Mesendoderm (in vitro differentiated cells): Measurements from ENCODE around the gene APLF.
"Not testable (repeated sequence)": the region's sequence is repeated elsewhere in the genome, so short reads cannot be mapped to it uniquely, and the experiment has no call there.

Experiments used
- DNase-seq: peaks from one replicate; pipeline ENCODE4 v3.0.0; 2013
- H2AK5ac ChIP-seq: 2 replicates; pipeline ENCODE4 v1.6.1; 2013; ENCODE audit warnings: low read length, inconsistent platforms
- H2BK120ac ChIP-seq: 2 replicates; pipeline ENCODE4 v1.6.1; 2013; ENCODE audit warnings: low read depth, mild to moderate bottlenecking, low read length, moderate library complexity, mixed read lengths
- H2BK15ac ChIP-seq: replicated peaks from 2 replicates; pipeline ENCODE4 v1.6.1; 2013; ENCODE audit warnings: low read depth, mild to moderate bottlenecking, moderate library complexity
- H2BK5ac ChIP-seq: 2 replicates; pipeline ENCODE4 v1.6.1; 2013; ENCODE audit warnings: low read length, inconsistent platforms
- H3K18ac ChIP-seq: 2 replicates; pipeline ENCODE4 v1.6.1; 2013; ENCODE audit warnings: mild to moderate bottlenecking, low read length, mixed read lengths
- H3K23ac ChIP-seq: one replicate; pipeline ENCODE4 v1.6.1; 2013; ENCODE audit warnings: low read length
- H3K27ac ChIP-seq: 2 replicates; pipeline ENCODE4 v1.5.1; 2013; ENCODE audit warnings: low read depth, mild to moderate bottlenecking, inconsistent platforms, low read length, moderate library complexity
- H3K27me3 ChIP-seq: 2 replicates; pipeline ENCODE4 v1.6.1; 2013; ENCODE audit warnings: low read length, control low read depth, mild to moderate bottlenecking, inconsistent platforms; ENCODE audit not compliant: insufficient read depth, poor library complexity
- H3K36me3 ChIP-seq: 2 replicates; pipeline ENCODE4 v1.6.1; 2013; ENCODE audit warnings: low read length, inconsistent platforms; ENCODE audit not compliant: control insufficient read depth, insufficient read depth
- H3K4ac ChIP-seq: one replicate; pipeline ENCODE4 v1.6.1; 2013; ENCODE audit warnings: low read depth, mild to moderate bottlenecking, low read length, moderate library complexity
- H3K4me1 ChIP-seq: 2 replicates; pipeline ENCODE4 v1.6.1; 2013; ENCODE audit warnings: low read depth, low read length, inconsistent platforms; ENCODE audit not compliant: control insufficient read depth
- H3K4me2 ChIP-seq: 2 replicates; pipeline ENCODE4 v1.6.1; 2013; ENCODE audit warnings: low read length
- H3K4me3 ChIP-seq: 2 replicates; pipeline ENCODE4 v1.5.1; 2013; ENCODE audit warnings: mild to moderate bottlenecking, low read length
- H3K56ac ChIP-seq: one replicate; pipeline ENCODE4 v1.6.1; 2013; ENCODE audit warnings: low read length
- H3K79me1 ChIP-seq: 2 replicates; pipeline ENCODE4 v1.6.1; 2013; ENCODE audit warnings: low read length, inconsistent platforms
- H3K79me2 ChIP-seq: 2 replicates; pipeline ENCODE4 v1.6.1; 2013; ENCODE audit warnings: mild to moderate bottlenecking, low read length; ENCODE audit not compliant: control insufficient read depth, insufficient read depth
- H3K9ac ChIP-seq: 2 replicates; pipeline ENCODE4 v1.6.1; 2013; ENCODE audit warnings: low read length, inconsistent platforms
- H4K5ac ChIP-seq: one replicate; pipeline ENCODE4 v1.6.1; 2013; ENCODE audit warnings: low read length
- H4K8ac ChIP-seq: one replicate; pipeline ENCODE4 v1.6.1; 2013; ENCODE audit warnings: low read depth, mild to moderate bottlenecking, control low read depth, low read length, moderate library complexity
- WGBS: extraction: QIAGEN DNeasy Blood & Tissue Kit; methylation state at CpG from one replicate; pipeline ENCODE4 v1.1.7; 2013; ENCODE audit warnings: low lambda C conversion rate, missing lambda C conversion rate; ENCODE audit not compliant: insufficient coverage; ENCODE audit errors: extremely low coverage; 5-methylcytosine and 5-hydroxymethylcytosine counted together

APLF gene

GRCh38 chr2:68544811-68545210, 77.4 kb downstream of the APLF start:
- no peak for DNase-seq
- Histone ChIP-seq H3K27ac (no peak overlapping the region), H3K9ac (no peak overlapping the region), H3K18ac (no peak overlapping the region), H3K4me3 (no peak overlapping the region), H3K23ac (no peak overlapping the region), H3K56ac (no peak overlapping the region), H2BK15ac (no peak overlapping the region), H3K79me2 (no peaks in the 10 kb centered on the region), H3K4me1 (no peaks in the 10 kb centered on the region), H4K5ac (no peak overlapping the region), H3K4ac (no peak overlapping the region), H3K36me3 (no peaks in the 10 kb centered on the region), H4K8ac (no peak overlapping the region), H2BK5ac (no peak overlapping the region), H2AK5ac (no peak overlapping the region), H3K79me1 (no peaks in the 10 kb centered on the region), H3K4me2 (no peak overlapping the region), H3K27me3 (no peaks in the 10 kb centered on the region), H2BK120ac (no peak overlapping the region)
- WGBS, result no CpG with 5 or more reads among the region's 2 CpGs

GRCh38 chr2:68548396-68548795, 81.0 kb downstream of the APLF start:
- H3K4me3 ChIP-seq, result no peak overlapping the region
- no peak for DNase-seq
- no peak overlapping the region for H3K23ac ChIP-seq
- no peak overlapping the region for H3K4me2 ChIP-seq
- H3K36me3 ChIP-seq, result no peaks in the 10 kb centered on the region
- H3K27ac ChIP-seq, result no peak overlapping the region
- H2BK5ac ChIP-seq, result no peak overlapping the region
- no peak overlapping the region for H3K18ac ChIP-seq
- H3K79me1 ChIP-seq, result no peaks in the 10 kb centered on the region
- H3K27me3 ChIP-seq, result no peaks in the 10 kb centered on the region
- H3K4me1 ChIP-seq, result no peaks in the 10 kb centered on the region
- no peak overlapping the region for H3K4ac ChIP-seq
- WGBS, result no CpG with 5 or more reads among the region's 1 CpG
- no peak overlapping the region for H2BK15ac ChIP-seq
- H3K79me2 ChIP-seq, result no peaks in the 10 kb centered on the region
- H4K5ac ChIP-seq, result no peak overlapping the region
- H3K9ac ChIP-seq, result no peak overlapping the region
- H2AK5ac ChIP-seq, result no peak overlapping the region
- H3K56ac ChIP-seq, result no peak overlapping the region
- no peak overlapping the region for H4K8ac ChIP-seq
- no peak overlapping the region for H2BK120ac ChIP-seq

- Histone ChIP-seq H3K4ac (no peak overlapping the region), H3K4me3 (no peak overlapping the region), H2AK5ac (no peak overlapping the region), H3K79me2 (no peaks in the 10 kb centered on the region), H3K23ac (no peak overlapping the region), H3K27ac (no peak overlapping the region), H3K9ac (no peak overlapping the region), H2BK15ac (no peak overlapping the region), H3K18ac (no peak overlapping the region), H3K4me2 (no peak overlapping the region), H4K5ac (no peak overlapping the region), H4K8ac (no peak overlapping the region), H3K56ac (no peak overlapping the region), H3K27me3 (no peaks in the 10 kb centered on the region), H2BK5ac (no peak overlapping the region), H3K36me3 (no peaks in the 10 kb centered on the region), H3K79me1 (no peaks in the 10 kb centered on the region), H2BK120ac (no peak overlapping the region), H3K4me1 (no peaks in the 10 kb centered on the region)
- no CpG with 5 or more reads among the region's 1 CpG for WGBS
- DNase-seq, result no peak
These were observed 85.7 kb downstream of the APLF start for GRCh38 chr2:68553098-68553497.

GRCh38 chr2:68555425-68556206, 88.2 kb downstream of the APLF start:
- not testable (repeated sequence) for H4K5ac ChIP-seq, H3K23ac ChIP-seq, H3K27me3 ChIP-seq, H3K36me3 ChIP-seq, H3K4me2 ChIP-seq, H3K18ac ChIP-seq, H3K9ac ChIP-seq, H3K79me1 ChIP-seq, H2BK5ac ChIP-seq, H2BK120ac ChIP-seq, H4K8ac ChIP-seq, H3K4me1 ChIP-seq, H2AK5ac ChIP-seq, H3K56ac ChIP-seq, H3K4me3 ChIP-seq, H3K27ac ChIP-seq, H2BK15ac ChIP-seq, H3K4ac ChIP-seq, H3K79me2 ChIP-seq, DNase-seq
- WGBS, result no CpG with 5 or more reads among the region's 5 CpGs

GRCh38 chr2:68556381-68556780, 89.0 kb downstream of the APLF start:
- Histone ChIP-seq H3K56ac (no peak overlapping the region), H3K79me2 (no peaks in the 10 kb centered on the region), H2BK5ac (no peak overlapping the region), H4K8ac (no peak overlapping the region), H3K4ac (no peak overlapping the region), H3K27me3 (no peaks in the 10 kb centered on the region), H3K4me3 (no peak overlapping the region), H3K4me2 (no peak overlapping the region), H3K23ac (no peak overlapping the region), H3K27ac (no peak overlapping the region), H3K18ac (no peak overlapping the region), H3K79me1 (no peaks in the 10 kb centered on the region), H2BK15ac (no peak overlapping the region), H2BK120ac (no peak overlapping the region), H3K9ac (no peak overlapping the region), H4K5ac (no peak overlapping the region), H3K4me1 (no peaks in the 10 kb centered on the region), H3K36me3 (no peaks in the 10 kb centered on the region), H2AK5ac (no peak overlapping the region)
- no peak for DNase-seq

GRCh38 chr2:68558576-68558975, 91.2 kb downstream of the APLF start:
- Histone ChIP-seq H4K5ac (no peak overlapping the region), H3K79me2 (no peaks in the 10 kb centered on the region), H2BK15ac (no peak overlapping the region), H3K18ac (no peak overlapping the region), H3K27me3 (no peaks in the 10 kb centered on the region), H3K79me1 (no peaks in the 10 kb centered on the region), H2BK120ac (no peak overlapping the region), H3K4ac (no peak overlapping the region), H3K4me1 (no peaks in the 10 kb centered on the region), H3K56ac (no peak overlapping the region), H2AK5ac (no peak overlapping the region), H3K23ac (no peak overlapping the region), H3K27ac (no peak overlapping the region), H4K8ac (no peak overlapping the region), H3K4me3 (no peak overlapping the region), H3K9ac (no peak overlapping the region), H3K4me2 (no peak overlapping the region), H2BK5ac (no peak overlapping the region), H3K36me3 (no peaks in the 10 kb centered on the region)
- WGBS, result no CpG with 5 or more reads among the region's 4 CpGs
- no peak for DNase-seq
